Fibroblast of lung (primary cell): ENCODE data around the gene C12orf42.

Experiments used
- CTCF ChIP-seq, 2 donors: IDR thresholded peaks in 1 of 2; conservative IDR thresholded peaks in 1 of 2; 1 replicate in 1 of 2; 2 replicates in 1 of 2; pipeline ENCODE4 v1.5.1; 2011 to 2012; ENCODE audit warnings: low read length in 2 of 2, control low read depth in 1 of 2, inconsistent platforms in 1 of 2, low read depth in 1 of 2, mild to moderate bottlenecking in 1 of 2
- EZH2 ChIP-seq: IDR thresholded peaks from 2 replicates; pipeline ENCODE4 v1.5.1; 2012; ENCODE audit warnings: low read length, control low read depth, mild to moderate bottlenecking; ENCODE audit errors: missing control alignments

- TF ChIP-seq CTCF (conservative IDR thresholded peaks at IDR 0.05 in 1 of 2, IDR thresholded peaks at IDR 0.05 in 1 of 2; ENCODE audit: low read depth in 1 of 2, low read length in 2 of 2), result no peak
- no peak for TF ChIP-seq EZH2
These were observed 63.8 kb downstream of the C12orf42 start for GRCh38 chr12:103431950-103432349.
